HT-29 (cell line): ENCODE results near the gene LRRC9. TPM values are rescaled to one million over a fixed set of nuclear protein-coding genes. Genes with fewer than 3 reads are reported as not detected.
"Not testable (repeated sequence)": the region's sequence is repeated elsewhere in the genome, so short reads cannot be mapped to it uniquely, and the experiment has no call there.

Experiments
- DNase-seq: peaks from one replicate; pipeline ENCODE4 v3.0.0-alpha.2; 2015; ENCODE audit warnings: low spot score
- total RNA-seq: library from RNA; depleted of rRNA; stranded (reverse); fragments of >200 nt; shearing (Covaris generic); gene quantifications from 2 replicates; pipeline ENCODE4 v1.2.3, GENCODE V29; 2014

Gene LRRC9
- total RNA-seq, 1 experiment from 2014 or later: not detected

DNA sequence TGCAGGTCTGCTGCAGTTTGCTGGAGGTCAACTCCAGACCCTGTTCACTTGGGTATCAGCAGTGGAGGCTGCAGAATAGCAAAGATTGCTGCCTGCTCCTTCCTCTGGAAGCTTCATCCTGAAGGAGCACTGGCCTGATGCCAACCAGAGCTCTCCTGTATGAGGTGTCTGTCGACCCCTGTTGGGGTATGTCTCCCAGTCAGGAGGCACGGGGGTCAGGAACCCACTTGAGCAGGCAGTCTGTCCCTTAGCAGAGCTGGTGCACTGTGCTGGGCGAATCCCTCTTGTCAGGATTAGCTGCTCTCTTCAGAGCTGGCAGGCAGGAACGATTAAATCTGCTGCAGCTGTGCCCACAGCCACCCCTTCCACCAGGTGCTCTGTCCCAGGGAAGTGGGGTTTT, 37.9 kb downstream of the LRRC9 start:
- not testable (repeated sequence) for DNase-seq

DNA sequence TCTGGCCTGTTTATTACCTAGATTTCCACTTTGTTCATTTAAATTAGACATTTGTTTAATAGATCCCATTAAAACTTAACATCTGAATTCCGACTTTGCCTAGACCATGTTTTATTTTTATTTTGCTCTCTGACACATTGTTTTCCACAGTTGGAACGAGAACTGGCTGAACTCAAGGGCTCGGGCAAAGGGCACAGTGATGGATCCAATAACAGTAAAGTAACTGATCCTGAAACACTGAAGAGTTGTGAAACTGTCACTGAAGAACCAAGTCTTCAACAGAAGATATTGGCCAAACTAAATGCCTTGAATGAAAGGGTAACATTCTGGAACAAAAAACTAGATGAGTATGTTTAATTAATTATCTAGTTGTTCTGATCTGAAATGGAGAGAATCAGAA, 39.7 kb downstream of the LRRC9 start:
- DNase-seq: no peak

DNA sequence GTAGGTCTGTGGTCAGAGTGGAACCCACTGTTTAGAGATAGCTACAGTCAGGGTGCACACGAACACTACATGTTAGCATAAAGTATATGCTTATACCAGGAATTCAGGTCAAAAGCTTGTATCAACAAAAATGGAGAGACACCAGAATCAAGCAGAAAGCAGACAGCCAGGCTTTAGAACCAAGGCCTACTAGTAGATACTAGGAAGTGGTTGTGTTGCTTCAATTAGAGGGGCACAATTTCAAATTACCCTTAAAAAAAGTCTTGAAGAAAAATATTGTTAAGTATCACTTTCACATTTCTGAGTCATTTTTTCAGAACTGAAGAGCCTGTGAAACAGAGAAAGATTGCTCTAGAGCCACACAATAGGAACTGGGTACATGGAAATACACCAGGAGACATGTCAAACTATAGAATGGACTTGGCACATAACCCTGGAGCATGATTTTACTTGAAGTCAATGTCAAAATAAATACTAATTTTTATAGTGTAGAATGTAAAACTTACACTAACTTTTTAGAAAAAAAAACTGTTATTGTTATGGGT, 41.6 kb downstream of the LRRC9 start:
- DNase-seq: no peak

DNA sequence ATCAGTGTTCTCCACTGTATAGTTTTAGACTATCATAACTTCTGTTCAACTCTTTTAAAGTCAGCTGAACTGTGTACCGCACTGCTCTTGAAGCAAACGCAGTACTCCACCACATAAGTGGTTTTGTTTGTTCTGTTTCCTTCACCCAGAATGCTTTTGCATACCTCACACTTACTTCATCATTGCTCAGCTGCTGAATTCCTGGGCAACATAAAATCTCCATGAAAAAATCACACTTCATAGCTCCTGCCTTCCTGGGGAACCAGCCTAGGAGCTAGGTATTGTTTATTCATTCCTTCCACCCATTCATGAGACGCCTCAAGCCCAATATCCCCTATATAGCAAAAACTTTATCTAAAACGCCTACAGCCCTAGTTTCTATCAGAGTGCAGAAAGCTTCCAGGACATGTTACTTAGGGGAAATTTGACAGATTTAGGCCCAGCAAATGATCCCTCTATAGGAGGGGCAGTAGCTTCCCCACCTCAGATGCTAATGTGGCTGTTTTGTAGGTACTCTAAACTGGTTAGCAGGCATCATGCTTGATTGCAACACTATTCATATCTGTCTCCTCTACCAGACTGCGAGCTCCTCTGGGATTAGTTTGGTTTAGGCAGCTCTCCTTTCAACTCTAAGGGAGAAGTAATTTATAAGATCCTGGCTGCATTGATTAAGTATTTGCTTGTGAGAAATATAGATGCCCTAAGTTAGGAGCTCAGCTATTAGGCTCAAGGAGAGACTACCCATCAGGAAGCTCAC, 44.5 kb downstream of the LRRC9 start:
- DNase-seq: no peak

DNA sequence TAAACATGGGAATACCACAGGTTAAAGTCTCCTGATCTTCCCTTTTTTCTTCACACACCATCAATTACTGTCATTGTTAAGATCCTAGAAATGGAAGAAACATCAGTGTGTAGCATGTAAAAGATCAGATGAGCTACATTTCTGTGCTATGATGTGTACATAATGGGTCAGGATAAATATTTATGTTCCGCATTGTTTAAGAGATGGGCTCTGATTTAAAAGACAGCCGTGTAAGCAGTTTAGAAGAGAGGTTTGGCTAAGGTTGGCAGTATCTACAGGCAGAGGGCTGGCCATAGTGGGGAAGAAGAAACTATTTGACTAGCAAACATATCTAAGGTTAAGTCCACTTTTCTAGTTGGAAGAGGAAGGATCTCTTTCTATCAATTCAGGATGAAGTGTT, 49.4 kb downstream of the LRRC9 start:
- DNase-seq: peak; percentile 26

DNA sequence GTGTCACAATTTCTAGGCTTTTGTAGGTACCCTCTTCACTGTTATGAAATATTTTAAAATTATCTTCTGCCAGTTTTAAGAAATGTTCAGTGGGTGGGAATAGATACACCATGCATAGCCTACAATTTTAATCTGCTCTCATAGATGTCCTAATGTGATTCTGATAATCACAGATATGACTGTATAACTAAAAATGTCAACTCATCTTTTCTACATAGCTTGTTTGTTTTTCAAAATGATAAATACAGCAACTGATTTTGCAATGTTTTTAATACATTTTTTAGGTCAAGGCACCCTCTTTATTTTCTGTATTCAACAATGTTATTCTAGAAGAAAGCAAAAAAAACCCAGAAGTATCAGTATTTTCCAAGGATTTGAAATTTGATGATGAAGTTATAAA, 61.6 kb downstream of the LRRC9 start:
- no peak for DNase-seq

DNA sequence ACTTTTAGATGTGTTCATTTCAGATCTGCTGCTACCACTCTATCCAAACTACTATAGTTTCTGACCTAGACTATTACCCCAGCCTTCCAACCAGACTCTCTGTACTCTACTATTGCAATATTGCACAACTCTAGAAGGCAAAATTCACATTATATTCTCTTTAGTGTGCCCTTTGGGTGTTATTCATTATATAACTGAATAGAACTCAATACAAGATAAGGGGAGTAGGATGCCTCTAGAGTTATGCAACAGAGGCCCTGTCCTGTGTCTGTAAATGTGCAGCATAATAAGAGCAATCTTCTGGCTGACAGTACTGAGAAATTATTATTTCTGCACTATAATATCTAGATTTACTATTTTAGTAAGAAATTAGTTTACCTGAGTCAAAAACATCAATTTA, 63.1 kb downstream of the LRRC9 start:
- no peak for DNase-seq

DNA sequence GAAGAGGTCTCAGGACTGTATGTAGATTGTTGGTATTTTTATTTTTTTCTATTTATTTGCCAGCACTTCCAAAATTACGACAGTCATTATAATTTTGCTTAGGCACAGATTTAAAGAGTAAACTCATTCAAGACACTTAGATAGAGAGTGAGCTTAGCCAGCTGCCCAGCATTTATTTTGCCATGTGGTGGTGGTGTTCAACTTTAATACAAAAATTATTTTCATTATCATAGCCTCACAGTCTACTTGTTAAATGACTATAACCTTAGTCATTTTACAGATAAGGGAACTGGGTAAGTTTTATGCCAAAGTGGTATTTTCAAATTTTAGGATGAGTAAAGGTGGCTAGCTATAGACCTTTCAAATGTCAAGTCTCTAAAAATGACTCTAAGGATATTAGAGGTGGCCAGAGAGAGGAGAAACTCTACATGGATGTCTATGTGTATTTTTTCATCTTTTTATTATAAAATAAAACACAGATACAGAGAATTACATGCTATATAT, 66.7 kb downstream of the LRRC9 start:
- DNase-seq: no peak

DNA sequence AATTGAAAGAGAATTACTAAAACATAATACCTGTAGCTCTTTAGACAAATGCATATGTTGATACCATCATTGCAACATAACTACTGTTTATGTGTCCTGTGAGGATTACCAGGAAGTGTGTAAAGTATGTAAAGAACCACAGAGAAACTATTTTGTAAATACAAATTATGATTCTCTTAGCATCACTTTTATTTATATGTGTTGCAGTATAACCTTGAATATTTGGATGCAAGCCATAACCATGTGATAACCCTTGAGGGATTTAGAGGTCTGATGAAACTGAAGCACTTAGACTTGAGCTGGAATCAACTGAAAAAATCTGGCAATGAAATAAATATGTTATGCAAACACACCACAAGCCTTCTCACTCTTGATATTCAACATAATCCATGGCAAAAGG, 77.5 kb downstream of the LRRC9 start:
- DNase-seq: no peak

DNA sequence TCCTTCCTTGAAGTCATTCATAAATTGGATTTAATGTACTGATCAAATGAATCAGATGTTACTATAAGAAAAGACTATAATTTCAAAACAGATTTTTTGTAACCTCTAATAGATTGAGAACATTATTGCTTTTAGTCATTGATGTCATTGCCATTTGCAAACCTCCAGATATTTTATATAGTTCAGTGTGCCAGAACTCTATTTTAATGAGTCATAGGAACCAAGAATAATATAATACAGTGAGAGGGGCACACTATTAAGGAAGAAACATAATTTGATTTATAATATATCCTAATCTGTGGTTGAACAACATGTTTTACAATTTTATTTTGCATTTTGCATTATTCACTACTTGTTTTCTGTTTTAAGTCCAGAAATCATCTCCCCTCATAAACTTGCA, 78.0 kb downstream of the LRRC9 start:
- no peak for DNase-seq

DNA sequence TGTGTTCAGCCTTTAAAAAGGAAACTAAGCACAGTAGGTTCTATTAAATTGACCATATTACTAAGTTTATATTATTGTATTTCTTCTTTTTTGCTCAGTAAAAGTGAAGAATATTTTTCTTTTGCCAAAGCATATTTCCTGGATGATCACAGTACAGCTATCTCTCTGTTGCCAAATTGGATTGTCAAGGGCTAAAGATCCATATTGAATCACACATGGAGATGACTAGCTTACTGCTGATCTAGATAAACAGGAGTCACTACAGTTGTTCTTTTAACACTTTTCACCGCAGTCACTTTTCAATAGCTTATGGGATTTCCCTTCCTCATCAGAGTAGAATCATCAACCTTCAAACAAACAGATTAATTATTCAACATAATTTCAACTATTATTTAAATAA, 78.6 kb downstream of the LRRC9 start:
- no peak for DNase-seq

DNA sequence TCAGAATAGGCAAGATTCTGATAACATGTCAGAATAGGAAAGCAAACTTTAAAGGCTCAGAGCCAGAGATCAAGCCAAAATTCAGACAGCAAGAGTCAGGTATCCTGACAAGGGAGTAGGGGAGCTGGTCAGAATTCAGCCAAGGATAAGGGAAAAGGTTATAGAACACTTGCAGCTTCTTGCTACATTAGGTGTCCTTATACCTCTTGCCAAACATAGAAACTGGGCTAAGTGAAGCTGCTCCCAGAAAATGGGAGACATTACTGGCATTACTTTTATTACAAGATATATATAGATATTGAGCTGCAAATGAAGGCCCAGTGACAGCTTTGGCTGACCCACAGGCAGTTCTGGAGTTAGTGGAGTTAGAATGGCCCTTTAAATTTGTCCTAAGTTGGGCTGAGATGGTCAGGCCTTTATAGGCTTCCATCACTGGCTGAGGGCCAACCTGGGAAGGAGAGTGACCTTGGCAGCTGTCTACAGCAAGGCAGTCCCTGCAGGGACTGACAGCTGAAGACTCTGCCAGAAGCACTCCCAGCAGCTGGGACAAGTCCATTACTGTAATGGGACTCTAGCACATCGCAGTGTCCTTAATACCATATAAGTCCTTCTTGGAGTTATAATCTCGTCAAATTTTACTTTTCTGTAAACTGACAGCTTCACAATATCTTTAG, 83.0 kb downstream of the LRRC9 start:
- DNase-seq: peak; percentile 36

DNA sequence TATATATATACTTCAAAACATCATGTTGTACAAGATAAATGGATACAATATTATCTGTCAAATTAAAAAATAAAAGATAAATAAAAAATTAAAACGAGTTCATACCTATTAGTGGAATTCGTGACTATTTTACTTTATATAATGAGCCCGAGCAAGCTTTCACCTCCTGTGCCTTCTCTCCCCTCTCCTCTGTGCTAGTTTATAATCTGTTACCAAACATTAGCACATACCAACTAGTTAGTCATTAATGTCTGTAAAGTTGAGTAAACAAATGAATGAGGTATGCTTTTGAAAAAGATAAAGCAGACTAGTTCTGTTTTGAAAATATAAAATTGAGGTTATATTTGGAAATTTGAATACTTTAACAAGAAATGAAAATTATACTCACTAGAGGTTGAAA, 84.0 kb downstream of the LRRC9 start:
- DNase-seq: peak; percentile 31

DNA sequence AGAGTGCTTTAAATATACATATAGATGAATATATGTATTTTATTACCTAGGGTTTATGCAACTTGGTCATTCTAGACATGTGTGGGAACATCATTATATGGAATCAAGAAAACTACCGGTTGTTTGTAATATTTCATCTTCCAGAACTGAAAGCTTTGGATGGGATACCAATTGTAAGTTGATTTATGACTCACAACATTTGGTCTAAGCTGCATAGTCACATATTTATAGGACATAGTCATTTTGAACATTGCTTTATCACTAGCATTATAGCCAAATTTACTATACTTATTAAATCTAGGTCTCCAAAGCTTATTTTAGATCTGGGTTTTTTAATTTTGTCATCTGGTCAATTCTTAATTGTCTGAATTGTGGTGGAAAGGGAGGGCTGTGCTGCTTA, 88.1 kb downstream of the LRRC9 start:
- no peak for DNase-seq

DNA sequence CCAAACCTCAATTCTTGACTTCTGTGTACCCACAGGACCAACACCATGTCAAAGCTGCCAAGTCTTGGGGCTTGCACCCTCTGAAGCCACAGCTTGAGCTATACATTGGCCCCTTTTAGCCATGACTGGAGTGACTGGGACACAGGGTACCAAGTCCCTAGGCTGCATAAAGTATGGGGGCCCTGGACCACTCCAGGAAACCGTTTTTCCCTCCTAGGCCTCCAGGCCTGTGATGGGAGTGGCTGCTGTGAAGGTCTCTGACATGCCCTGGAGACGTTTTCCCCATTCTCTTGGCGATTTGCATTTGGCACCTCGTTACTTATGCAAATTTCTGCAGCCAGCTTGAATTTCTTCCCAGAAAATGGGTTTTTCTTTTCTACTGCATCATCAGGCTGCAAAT, 90.3 kb downstream of the LRRC9 start:
- DNase-seq: not testable (repeated sequence)

DNA sequence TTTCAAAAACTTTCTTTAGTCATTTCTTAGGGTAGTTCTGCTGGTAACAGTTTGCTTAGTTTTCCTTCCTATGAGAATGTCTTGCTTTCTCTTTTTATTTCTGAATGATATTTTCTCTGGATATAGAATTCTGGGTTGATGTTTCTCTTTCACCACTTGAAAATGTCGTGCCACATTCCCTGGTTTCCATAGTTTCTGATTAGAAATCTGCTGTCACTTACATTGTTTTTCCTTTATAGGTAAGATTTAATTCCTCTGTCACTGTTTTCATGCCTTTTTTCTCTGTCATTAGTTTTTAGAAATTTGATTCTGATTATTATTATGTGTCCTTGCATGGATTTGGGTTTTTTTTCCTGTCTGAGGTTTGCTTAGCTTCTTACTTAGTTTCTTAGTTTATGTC, 94.5 kb downstream of the LRRC9 start:
- no peak for DNase-seq

DNA sequence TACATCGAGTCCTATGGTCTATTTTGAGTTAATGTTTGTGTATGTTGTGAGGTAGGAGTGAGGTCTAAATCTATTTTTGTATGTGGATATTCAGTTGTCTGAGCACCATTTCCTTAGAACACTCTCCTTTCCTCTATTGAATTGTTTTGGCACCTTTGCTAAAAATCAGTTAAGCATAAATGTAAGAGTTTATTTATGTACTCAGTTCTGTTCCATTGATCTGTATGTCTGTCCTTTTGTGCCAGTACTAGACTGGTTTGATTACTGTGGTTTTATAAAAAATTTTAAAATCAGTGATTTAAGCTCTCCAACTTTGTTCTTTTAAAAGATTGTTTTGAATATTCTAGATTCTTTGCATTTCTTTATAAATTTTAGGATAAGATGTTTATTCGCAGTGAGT, 101.7 kb downstream of the LRRC9 start:
- DNase-seq: no peak

DNA sequence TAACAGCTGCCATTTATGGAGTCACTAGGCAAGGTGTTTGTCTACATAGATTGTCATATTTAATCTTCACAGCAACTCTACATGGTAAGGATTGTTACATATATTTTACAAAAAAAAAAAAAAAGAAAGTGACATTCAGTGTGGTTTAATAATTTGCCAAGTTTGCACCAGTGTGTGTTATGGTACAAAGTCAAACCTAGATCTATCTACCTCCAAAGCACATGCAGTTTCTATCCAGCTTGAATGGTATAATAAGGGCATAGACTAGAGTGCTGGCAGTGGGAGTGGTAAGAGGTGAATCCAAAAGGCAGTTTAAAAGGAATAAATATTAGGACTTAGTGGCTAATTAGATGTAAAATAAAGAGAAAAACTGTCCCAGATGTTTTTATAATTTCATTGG, 105.6 kb downstream of the LRRC9 start:
- no peak for DNase-seq

DNA sequence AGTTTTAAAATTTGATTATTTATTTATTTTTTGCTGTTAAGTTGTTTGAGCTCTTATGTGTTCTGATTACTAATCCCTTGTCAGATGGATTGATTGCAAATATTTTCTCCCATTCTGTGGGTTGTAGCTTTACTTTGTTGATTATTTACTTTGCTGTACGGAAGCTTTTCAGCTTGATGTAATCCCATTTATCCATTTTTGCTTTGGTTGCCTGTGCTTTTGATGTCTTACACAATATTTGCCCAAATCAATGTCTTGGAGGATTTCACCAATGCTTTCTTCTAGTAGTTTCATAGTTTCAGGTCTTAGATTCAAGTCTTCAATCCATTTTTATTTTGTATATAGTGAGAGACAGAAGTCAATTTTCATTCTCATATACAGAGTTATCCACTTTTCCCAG, 115.2 kb downstream of the LRRC9 start:
- no peak for DNase-seq

DNA sequence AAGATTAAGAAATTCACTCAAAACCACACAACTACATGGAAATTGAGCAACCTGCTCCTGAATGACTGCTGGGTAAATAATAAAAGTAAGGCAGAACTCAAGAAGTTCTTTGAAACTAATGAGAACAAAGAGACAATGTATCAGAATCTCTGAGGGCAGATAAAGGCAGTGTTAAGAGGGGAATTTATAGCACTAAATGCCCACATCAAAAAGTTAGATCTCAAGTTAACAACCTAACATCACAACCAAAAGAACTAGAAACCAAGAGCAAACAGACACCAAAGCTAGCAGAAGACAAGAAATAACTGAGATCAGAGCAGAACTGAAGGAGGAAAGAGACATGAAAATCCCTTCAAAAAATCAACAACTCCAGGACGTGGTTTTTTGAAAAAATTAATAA, 128.0 kb downstream of the LRRC9 start:
- DNase-seq: not testable (repeated sequence)

DNA sequence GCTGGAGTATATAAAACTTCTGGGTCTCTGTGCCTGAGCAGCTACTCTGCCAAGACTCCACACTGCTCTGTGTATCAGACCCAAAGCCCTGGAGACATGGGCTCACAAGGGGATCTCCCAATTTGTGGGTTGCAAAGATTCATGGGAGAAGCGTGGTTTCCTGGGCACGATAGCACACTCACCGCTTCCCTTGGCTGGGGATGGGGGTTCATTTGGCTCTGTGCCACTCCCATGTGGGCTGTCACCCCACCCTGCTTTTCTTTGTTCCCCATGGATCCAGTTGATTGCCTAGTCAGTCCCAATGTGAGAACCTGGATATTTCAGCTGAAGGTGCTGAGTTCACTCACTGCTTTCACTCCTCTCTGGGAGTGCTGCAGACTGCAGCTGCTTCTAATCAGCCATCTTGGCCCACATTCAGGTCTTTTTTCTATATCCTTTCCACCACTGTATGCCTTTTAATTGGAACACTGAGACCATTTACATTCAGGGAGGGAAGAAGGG, 131.8 kb downstream of the LRRC9 start:
- DNase-seq: no peak

DNA sequence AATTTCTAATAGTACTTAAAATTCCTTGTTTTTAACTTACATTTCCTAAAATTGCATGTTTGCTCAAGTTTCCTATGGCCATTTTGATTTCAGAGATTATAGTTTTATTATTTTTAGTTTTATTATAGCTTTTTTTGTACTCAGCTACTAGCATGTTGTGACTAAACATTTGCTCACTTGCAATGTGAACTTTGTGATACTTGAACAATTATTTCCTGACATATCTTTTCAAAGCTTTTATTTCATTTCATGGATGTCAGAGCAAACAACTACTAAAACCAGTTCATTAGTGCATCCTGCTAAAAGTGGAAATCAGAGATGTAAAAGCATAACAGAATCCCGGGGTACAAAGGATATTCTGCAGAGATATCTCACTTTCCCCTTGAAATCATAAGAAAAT, 138.1 kb downstream of the LRRC9 start:
- DNase-seq: no peak

DNA sequence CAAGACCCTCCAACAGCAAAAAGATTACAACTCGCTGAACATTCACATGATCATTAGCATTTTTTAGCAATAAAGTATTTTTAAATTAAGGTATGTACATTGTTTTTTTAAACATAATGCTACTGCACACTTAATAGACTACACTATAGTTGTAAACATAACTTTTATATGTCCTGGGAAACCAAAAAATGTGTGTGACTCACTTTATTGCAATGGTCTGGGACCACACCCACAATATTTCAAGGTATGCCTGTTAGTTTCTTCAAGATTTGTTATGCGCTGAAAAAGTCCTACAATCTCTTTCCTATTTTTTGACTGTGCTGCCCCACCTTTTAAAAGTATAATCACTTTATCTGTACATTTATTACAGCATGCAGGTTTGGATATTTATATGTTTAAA, 141.4 kb downstream of the LRRC9 start:
- no peak for DNase-seq
